HAP-1 (cell line): ENCODE measurements around the gene ENTPD8.
A peak's percentile ranks its signal among the peaks of the same experiment; 100 is the strongest.

Source experiments
- DNase-seq, 2 experiments: peaks; one replicate each; pipeline ENCODE4 v3.0.0-alpha.2; 2016 to 2020; ENCODE audit warnings: low spot score in 2 of 2
- H3K27me3 ChIP-seq: fragments of 250-450 bp; sonication (Bioruptor Pico); 2 replicates; pipeline ENCODE4 v1.5.1; 2020; ENCODE audit warnings: low read depth, mild to moderate bottlenecking, moderate library complexity
- H3K36me3 ChIP-seq: fragments of 250-450 bp; sonication (Bioruptor Pico); replicated peaks from 2 replicates; pipeline ENCODE4 v1.5.1; 2020; ENCODE audit warnings: mild to moderate bottlenecking
- H3K4me1 ChIP-seq: fragments of 250-450 bp; sonication (Bioruptor Pico); 2 replicates; pipeline ENCODE4 v1.5.1; 2020; ENCODE audit warnings: mild to moderate bottlenecking
- H3K4me3 ChIP-seq: fragments of 250-450 bp; sonication (Bioruptor Pico); 2 replicates; pipeline ENCODE4 v1.5.1; 2020; ENCODE audit warnings: mild to moderate bottlenecking, moderate library complexity
- H3K9me3 ChIP-seq: fragments of 250-450 bp; sonication (Bioruptor Pico); 2 replicates; pipeline ENCODE4 v1.5.1; 2020; ENCODE audit warnings: mild to moderate bottlenecking, moderate library complexity
- in situ Hi-C: fragments of 300-500 bp; cut with MboI; formaldehyde crosslinking; loops from 3 replicates; pipeline ENCODE4 v1.14.3; 2020; ENCODE audit warnings: low sequenced_read_pairs, inconsistent platforms, mixed read lengths

Gene ENTPD8

GRCh38 chr9:137406876-137407589 is 34.1 kb downstream of the ENTPD8 start:
- H3K4me1 ChIP-seq, result no peaks in the 10 kb centered on the region
- H3K27me3 ChIP-seq, result no peaks in the 10 kb centered on the region
- peak; percentile 21 to 82 for DNase-seq
- no peaks in the 10 kb centered on the region for H3K36me3 ChIP-seq
- no peaks in the 10 kb centered on the region for H3K9me3 ChIP-seq
- peak overlapping the region; percentile 20 for H3K4me3 ChIP-seq
- in situ Hi-C loops, result loop anchor here (5.0 kb wide), 1 partner anchor 115 kb away; no protein-coding TSS in a partner anchor

- no peak for DNase-seq
- no peaks in the 10 kb centered on the region for H3K27me3 ChIP-seq
- no peak overlapping the region for H3K4me3 ChIP-seq
- in situ Hi-C loops, result loop anchor here (5.0 kb wide), 1 partner anchor 114 kb away; no protein-coding TSS in a partner anchor
- no peaks in the 10 kb centered on the region for H3K9me3 ChIP-seq
- no peaks in the 10 kb centered on the region for H3K4me1 ChIP-seq
- no peaks in the 10 kb centered on the region for H3K36me3 ChIP-seq
Measured at GRCh38 chr9:137406085-137406760, 34.9 kb downstream of the ENTPD8 start.

- Histone ChIP-seq H3K27me3 (no peaks in the 10 kb centered on the region), H3K36me3 (no peaks in the 10 kb centered on the region), H3K4me3 (no peak overlapping the region), H3K9me3 (no peaks in the 10 kb centered on the region), H3K4me1 (no peaks in the 10 kb centered on the region)
- DNase-seq, result no peak
- in situ Hi-C loops, result loop anchor here (5.0 kb wide), 1 partner anchor 113 kb away; no protein-coding TSS in a partner anchor
Measured at GRCh38 chr9:137405677-137406081, 35.5 kb downstream of the ENTPD8 start.

GRCh38 chr9:137404961-137405567 is 36.1 kb downstream of the ENTPD8 start:
- no peak for DNase-seq
- Histone ChIP-seq H3K4me1 (no peaks in the 10 kb centered on the region), H3K27me3 (no peaks in the 10 kb centered on the region), H3K9me3 (no peaks in the 10 kb centered on the region), H3K4me3 (no peak overlapping the region), H3K36me3 (no peaks in the 10 kb centered on the region)
- in situ Hi-C loops, result loop anchor here (5.0 kb wide), 1 partner anchor 113 kb away; no protein-coding TSS in a partner anchor

- H3K36me3 ChIP-seq, result no peaks in the 10 kb centered on the region
- H3K27me3 ChIP-seq, result no peaks in the 10 kb centered on the region
- DNase-seq, result no peak
- H3K9me3 ChIP-seq, result no peaks in the 10 kb centered on the region
- H3K4me3 ChIP-seq, result no peak overlapping the region
- in situ Hi-C loops, result no loop called here
- no peaks in the 10 kb centered on the region for H3K4me1 ChIP-seq
Measured at GRCh38 chr9:137403269-137403668, 37.9 kb downstream of the ENTPD8 start.

- Histone ChIP-seq H3K27me3 (no peaks in the 10 kb centered on the region), H3K9me3 (no peaks in the 10 kb centered on the region), H3K4me1 (no peaks in the 10 kb centered on the region), H3K4me3 (no peak overlapping the region), H3K36me3 (no peaks in the 10 kb centered on the region)
- in situ Hi-C loops, result no loop called here
- no peak for DNase-seq
Measured at GRCh38 chr9:137402746-137403145, 38.4 kb downstream of the ENTPD8 start.

GRCh38 chr9:137398561-137399468 is 42.3 kb downstream of the ENTPD8 start:
- in situ Hi-C loops, result no loop called here
- no peaks in the 10 kb centered on the region for H3K9me3 ChIP-seq
- no peaks in the 10 kb centered on the region for H3K27me3 ChIP-seq
- DNase-seq, result no peak
- H3K4me3 ChIP-seq, result no peak overlapping the region
- no peaks in the 10 kb centered on the region for H3K4me1 ChIP-seq
- no peaks in the 10 kb centered on the region for H3K36me3 ChIP-seq

GRCh38 chr9:137397675-137398423 is 43.3 kb downstream of the ENTPD8 start:
- H3K9me3 ChIP-seq, result no peaks in the 10 kb centered on the region
- no peaks in the 10 kb centered on the region for H3K27me3 ChIP-seq
- in situ Hi-C loops, result no loop called here
- no peaks in the 10 kb centered on the region for H3K4me1 ChIP-seq
- H3K4me3 ChIP-seq, result no peak overlapping the region
- no peaks in the 10 kb centered on the region for H3K36me3 ChIP-seq
- DNase-seq, result no peak

GRCh38 chr9:137396634-137397367 is 44.4 kb downstream of the ENTPD8 start:
- H3K27me3 ChIP-seq, result no peaks in the 10 kb centered on the region
- in situ Hi-C loops, result no loop called here
- no peak overlapping the region for H3K4me3 ChIP-seq
- H3K36me3 ChIP-seq, result no peaks in the 10 kb centered on the region
- no peaks in the 10 kb centered on the region for H3K9me3 ChIP-seq
- H3K4me1 ChIP-seq, result no peaks in the 10 kb centered on the region
- DNase-seq, result no peak

GRCh38 chr9:137396227-137396626 is 44.9 kb downstream of the ENTPD8 start:
- no peaks in the 10 kb centered on the region for H3K9me3 ChIP-seq
- DNase-seq, result no peak
- in situ Hi-C loops, result no loop called here
- H3K4me1 ChIP-seq, result no peaks in the 10 kb centered on the region
- H3K36me3 ChIP-seq, result no peaks in the 10 kb centered on the region
- H3K4me3 ChIP-seq, result no peak overlapping the region
- no peaks in the 10 kb centered on the region for H3K27me3 ChIP-seq

GRCh38 chr9:137395666-137396010 is 45.5 kb downstream of the ENTPD8 start:
- no peaks in the 10 kb centered on the region for H3K9me3 ChIP-seq
- in situ Hi-C loops, result no loop called here
- H3K36me3 ChIP-seq, result no peaks in the 10 kb centered on the region
- no peaks in the 10 kb centered on the region for H3K27me3 ChIP-seq
- no peak overlapping the region for H3K4me3 ChIP-seq
- no peak for DNase-seq
- no peaks in the 10 kb centered on the region for H3K4me1 ChIP-seq

GRCh38 chr9:137394866-137395665 is 46.1 kb downstream of the ENTPD8 start:
- no peaks in the 10 kb centered on the region for H3K9me3 ChIP-seq
- in situ Hi-C loops, result no loop called here
- DNase-seq, result no peak
- no peak overlapping the region for H3K4me3 ChIP-seq
- H3K27me3 ChIP-seq, result no peaks in the 10 kb centered on the region
- H3K36me3 ChIP-seq, result no peaks in the 10 kb centered on the region
- no peaks in the 10 kb centered on the region for H3K4me1 ChIP-seq
